ENCODE data around the gene DOK3.

- peak; percentile 19 for TF ChIP-seq POLR2AphosphoS5 (IDR thresholded peaks at IDR 0.05; ENCODE audit: insufficient read depth, low read depth, low read length)
- TF ChIP-seq POLR2A (IDR thresholded peaks at IDR 0.05; ENCODE audit: low read depth, low read length), result no peak
- no peak for TF ChIP-seq CTCF (IDR thresholded peaks at IDR 0.05; ENCODE audit: extremely low read depth in 1 of 2, insufficient read depth in 1 of 2, low read depth in 1 of 2, low read length in 2 of 2)
- no peak for TF ChIP-seq EZH2 (IDR thresholded peaks at IDR 0.05; ENCODE audit: borderline replicate concordance, low read depth, low read length, severe bottlenecking)
- TF ChIP-seq GATA2 (IDR thresholded peaks at IDR 0.05; ENCODE audit: insufficient read depth, insufficient read length, low read depth, low read length), result peak; percentile 72
- peak; percentile 66 for TF ChIP-seq JUN (IDR thresholded peaks at IDR 0.05; ENCODE audit: borderline replicate concordance, insufficient read depth, insufficient read length, low read depth)
These were observed 36.7 kb upstream of the DOK3 start for GRCh38 chr5:177546258-177546741.
